Measurements from ENCODE around the gene CRLF1. TPM values are rescaled to one million over a fixed set of nuclear protein-coding genes. Genes with fewer than 3 reads are reported as not detected.

The CRLF1 gene
- total and polyA plus RNA-seq, 4 experiments from 2014 or later, result 0.70 TPM; not detected in 3

GRCh38 chr19:18610556-18611326 lies 4.1 kb upstream of the CRLF1 start:
- H3K27ac ChIP-seq (ENCODE audit: low read depth, low read length), result no peak overlapping the region
- no peaks in the 10 kb centered on the region for H3K36me3 ChIP-seq (ENCODE audit: insufficient read depth, low read length)
- peak overlapping the region in 3 of 7 donors; percentile 20 to 60 (median 38) for H3K27ac Mint-ChIP-seq
- H3K4me3 Mint-ChIP-seq, result peak overlapping the region in 7 of 8 donors; percentile 46 to 87 (median 72)
- H3K4me3 ChIP-seq (ENCODE audit: low read length in 2 of 2), result no peak overlapping the region
- H3K9me3 Mint-ChIP-seq, result peaks cover 0 to 1% (median 0%) of the 10 kb centered on the region in 8 donors
- H3K27me3 Mint-ChIP-seq, result peaks cover 43 to 56% of the 10 kb centered on the region in 2 donors
- H3K36me3 Mint-ChIP-seq, result no peaks in the 10 kb centered on the region
- ChIA-PET POLR2A (ENCODE audit: partially characterized antibody) (no interaction called here), CTCF (ENCODE audit: partially characterized antibody) (no interaction called here)
- H3K9me3 ChIP-seq (ENCODE audit: control insufficient read depth in 1 of 2, low read length in 2 of 2), result no peaks in the 10 kb centered on the region
- peaks cover 57% of the 10 kb centered on the region for H3K27me3 ChIP-seq (ENCODE audit: insufficient read depth, low read length)
- H3K4me1 Mint-ChIP-seq, result peaks cover 12 to 49% (median 18%) of the 10 kb centered on the region in 4 donors
- DNase-seq, result no peak
- intact Hi-C loops (cut with micrococcal nuclease), result loop anchor here (1.0 kb wide), 1 partner anchor 26 kb away; no protein-coding TSS in a partner anchor
- H3K4me1 ChIP-seq (ENCODE audit: insufficient read depth, low read length), result peaks cover 22% of the 10 kb centered on the region

- H3K27me3 ChIP-seq (ENCODE audit: insufficient read depth, low read length), result peaks cover 62% of the 10 kb centered on the region
- no peak overlapping the region for H3K4me3 Mint-ChIP-seq
- peaks cover 14 to 53% (median 21%) of the 10 kb centered on the region in 4 donors for H3K4me1 Mint-ChIP-seq
- DNase-seq, result no peak
- no peaks in the 10 kb centered on the region for H3K36me3 Mint-ChIP-seq
- POLR2A ChIA-PET (ENCODE audit: partially characterized antibody), result no interaction called here
- peaks cover 45 to 59% of the 10 kb centered on the region in 2 donors for H3K27me3 Mint-ChIP-seq
- CTCF ChIA-PET (ENCODE audit: partially characterized antibody), result no interaction called here
- H3K27ac Mint-ChIP-seq, result no peak overlapping the region
- intact Hi-C loops (cut with micrococcal nuclease), result no loop called here
- H3K36me3 ChIP-seq (ENCODE audit: insufficient read depth, low read length), result no peaks in the 10 kb centered on the region
- H3K9me3 Mint-ChIP-seq, result peaks cover 0 to 2% (median 0%) of the 10 kb centered on the region in 8 donors
- no peak overlapping the region for H3K27ac ChIP-seq (ENCODE audit: low read depth, low read length)
- H3K4me3 ChIP-seq (ENCODE audit: low read length in 2 of 2), result no peak overlapping the region
- no peaks in the 10 kb centered on the region for H3K9me3 ChIP-seq (ENCODE audit: control insufficient read depth in 1 of 2, low read length in 2 of 2)
- H3K4me1 ChIP-seq (ENCODE audit: insufficient read depth, low read length), result peaks cover 22% of the 10 kb centered on the region
Measured at GRCh38 chr19:18610245-18610555, 3.6 kb upstream of the CRLF1 start.

- H3K27ac Mint-ChIP-seq, result no peak overlapping the region
- H3K4me3 ChIP-seq (ENCODE audit: low read length in 2 of 2), result no peak overlapping the region
- H3K27me3 Mint-ChIP-seq, result peaks cover 41 to 57% of the 10 kb centered on the region in 2 donors
- H3K27ac ChIP-seq (ENCODE audit: low read depth, low read length), result no peak overlapping the region
- DNase-seq, result no peak
- H3K4me1 Mint-ChIP-seq, result peaks cover 14 to 58% (median 23%) of the 10 kb centered on the region in 4 donors
- peak overlapping the region in 1 of 8 donors; percentile 47 for H3K4me3 Mint-ChIP-seq
- H3K36me3 Mint-ChIP-seq, result no peaks in the 10 kb centered on the region
- peaks cover 22% of the 10 kb centered on the region for H3K4me1 ChIP-seq (ENCODE audit: insufficient read depth, low read length)
- no peaks in the 10 kb centered on the region for H3K9me3 ChIP-seq (ENCODE audit: control insufficient read depth in 1 of 2, low read length in 2 of 2)
- CTCF ChIA-PET (ENCODE audit: partially characterized antibody), result no interaction called here
- H3K27me3 ChIP-seq (ENCODE audit: insufficient read depth, low read length), result peaks cover 67% of the 10 kb centered on the region
- no peaks in the 10 kb centered on the region for H3K36me3 ChIP-seq (ENCODE audit: insufficient read depth, low read length)
- peaks cover 0 to 2% (median 0%) of the 10 kb centered on the region in 8 donors for H3K9me3 Mint-ChIP-seq
- POLR2A ChIA-PET (ENCODE audit: partially characterized antibody), result interaction anchor here (0.6 kb wide), 1 partner anchor 628 kb away, joined by 3 read pairs; no protein-coding TSS in a partner anchor
- intact Hi-C loops (cut with micrococcal nuclease), result no loop called here
Measured at GRCh38 chr19:18609717-18610051, 3.1 kb upstream of the CRLF1 start.

- H3K27ac ChIP-seq (ENCODE audit: low read depth, low read length), result no peak overlapping the region
- peaks cover 14 to 55% (median 24%) of the 10 kb centered on the region in 4 donors for H3K4me1 Mint-ChIP-seq
- peaks cover 22% of the 10 kb centered on the region for H3K4me1 ChIP-seq (ENCODE audit: insufficient read depth, low read length)
- H3K27me3 Mint-ChIP-seq, result peaks cover 35 to 51% of the 10 kb centered on the region in 2 donors
- H3K36me3 ChIP-seq (ENCODE audit: insufficient read depth, low read length), result no peaks in the 10 kb centered on the region
- peak overlapping the region in 2 of 7 donors; percentile 11 to 65 for H3K27ac Mint-ChIP-seq
- intact Hi-C loops (cut with micrococcal nuclease), result no loop called here
- POLR2A ChIA-PET (ENCODE audit: partially characterized antibody), result interaction anchor here (0.6 kb wide), 1 partner anchor 629 kb away, joined by 3 read pairs; no protein-coding TSS in a partner anchor
- no peaks in the 10 kb centered on the region for H3K36me3 Mint-ChIP-seq
- H3K4me3 ChIP-seq (ENCODE audit: low read length in 2 of 2), result no peak overlapping the region
- no peaks in the 10 kb centered on the region for H3K9me3 ChIP-seq (ENCODE audit: control insufficient read depth in 1 of 2, low read length in 2 of 2)
- H3K27me3 ChIP-seq (ENCODE audit: insufficient read depth, low read length), result peaks cover 66% of the 10 kb centered on the region
- DNase-seq, result no peak
- peaks cover 0 to 2% (median 0%) of the 10 kb centered on the region in 8 donors for H3K9me3 Mint-ChIP-seq
- CTCF ChIA-PET (ENCODE audit: partially characterized antibody), result no interaction called here
- H3K4me3 Mint-ChIP-seq, result peak overlapping the region in 3 of 8 donors; percentile 3 to 53 (median 30)
Measured at GRCh38 chr19:18608805-18609716, 2.5 kb upstream of the CRLF1 start.

GRCh38 chr19:18608102-18608804 lies 1.7 kb upstream of the CRLF1 start:
- no peak overlapping the region for H3K4me3 ChIP-seq (ENCODE audit: low read length in 2 of 2)
- H3K9me3 ChIP-seq (ENCODE audit: control insufficient read depth in 1 of 2, low read length in 2 of 2), result no peaks in the 10 kb centered on the region
- H3K27ac ChIP-seq (ENCODE audit: low read depth, low read length), result no peak overlapping the region
- Mint-ChIP-seq H3K27me3 (peaks cover 35 to 49% of the 10 kb centered on the region in 2 donors), H3K36me3 (no peaks in the 10 kb centered on the region), H3K4me3 (peak overlapping the region in 2 of 8 donors; percentile 30 to 53), H3K27ac (peak overlapping the region in 1 of 7 donors; percentile 35), H3K9me3 (peaks cover 0 to 2% (median 0%) of the 10 kb centered on the region in 8 donors), H3K4me1 (peaks cover 15 to 49% (median 25%) of the 10 kb centered on the region in 4 donors)
- POLR2A ChIA-PET (ENCODE audit: partially characterized antibody), result no interaction called here
- H3K27me3 ChIP-seq (ENCODE audit: insufficient read depth, low read length), result peaks cover 64% of the 10 kb centered on the region
- DNase-seq, result no peak
- CTCF ChIA-PET (ENCODE audit: partially characterized antibody), result no interaction called here
- intact Hi-C loops (cut with micrococcal nuclease), result no loop called here
- peaks cover 19% of the 10 kb centered on the region for H3K4me1 ChIP-seq (ENCODE audit: insufficient read depth, low read length)
- H3K36me3 ChIP-seq (ENCODE audit: insufficient read depth, low read length), result no peaks in the 10 kb centered on the region

- peaks cover 39 to 51% of the 10 kb centered on the region in 2 donors for H3K27me3 Mint-ChIP-seq
- Histone ChIP-seq H3K27me3 (ENCODE audit: insufficient read depth, low read length) (peaks cover 65% of the 10 kb centered on the region), H3K36me3 (ENCODE audit: insufficient read depth, low read length) (no peaks in the 10 kb centered on the region), H3K4me3 (ENCODE audit: low read length in 2 of 2) (no peak overlapping the region), H3K9me3 (ENCODE audit: control insufficient read depth in 1 of 2, low read length in 2 of 2) (no peaks in the 10 kb centered on the region), H3K4me1 (ENCODE audit: insufficient read depth, low read length) (peaks cover 13% of the 10 kb centered on the region), H3K27ac (ENCODE audit: low read depth, low read length) (no peak overlapping the region)
- peak overlapping the region in 1 of 8 donors; percentile 52 for H3K4me3 Mint-ChIP-seq
- CTCF ChIA-PET (ENCODE audit: partially characterized antibody), result no interaction called here
- DNase-seq, result no peak
- H3K9me3 Mint-ChIP-seq, result peaks cover 0 to 2% (median 0%) of the 10 kb centered on the region in 8 donors
- POLR2A ChIA-PET (ENCODE audit: partially characterized antibody), result interaction anchor here (1.5 kb wide), 1 partner anchor 20 kb away, joined by 3 read pairs; no protein-coding TSS in a partner anchor
- peak overlapping the region in 1 of 7 donors; percentile 35 for H3K27ac Mint-ChIP-seq
- no peaks in the 10 kb centered on the region for H3K36me3 Mint-ChIP-seq
- H3K4me1 Mint-ChIP-seq, result peaks cover 17 to 50% (median 28%) of the 10 kb centered on the region in 4 donors
- intact Hi-C loops (cut with micrococcal nuclease), result no loop called here
Measured at GRCh38 chr19:18607226-18608101, 865 bp upstream of the CRLF1 start.
